NCI-H2196 (cell line): ENCODE measurements around the gene HILPDA.
"Not testable (repeated sequence)": the region's sequence is repeated elsewhere in the genome, so short reads cannot be mapped to it uniquely, and the experiment has no call there.

ENCODE experiments used
- DNase-seq: peaks from one replicate; lab custom pipeline; 2025; ENCODE audit not compliant: unreplicated experiment; lab: John Stamatoyannopoulos, UW

The HILPDA gene

GRCh38 chr7:128459394-128459878 lies 3.8 kb downstream of the HILPDA start:
- peak; percentile 26 for DNase-seq

GRCh38 chr7:128462460-128462859 lies 6.8 kb downstream of the HILPDA start:
- DNase-seq: no peak

- DNase-seq: not testable (repeated sequence)
These were observed 7.7 kb downstream of the HILPDA start for GRCh38 chr7:128463345-128463744.

- not testable (repeated sequence) for DNase-seq
These were observed 8.3 kb downstream of the HILPDA start for GRCh38 chr7:128463933-128464332.

GRCh38 chr7:128466871-128467270 lies 11.2 kb downstream of the HILPDA start:
- DNase-seq: not testable (repeated sequence)

- DNase-seq: peak; percentile 95
These were observed 21.0 kb downstream of the HILPDA start, which contains the start of gene METTL2B for GRCh38 chr7:128476402-128477335. METTL2B (plus strand) TSS chr7:128476748; CDS start chr7:128476766, 18 bp downstream.

GRCh38 chr7:128477336-128477690 lies 21.6 kb downstream of the HILPDA start:
- not testable (repeated sequence) for DNase-seq

GRCh38 chr7:128479082-128479481 lies 23.4 kb downstream of the HILPDA start:
- not testable (repeated sequence) for DNase-seq

- DNase-seq: not testable (repeated sequence)
These were observed 32.5 kb downstream of the HILPDA start for GRCh38 chr7:128488134-128488533.

- DNase-seq: no peak
These were observed 41.7 kb downstream of the HILPDA start for GRCh38 chr7:128497405-128497804.

GRCh38 chr7:128505416-128505815 lies 49.7 kb downstream of the HILPDA start:
- DNase-seq: not testable (repeated sequence)

GRCh38 chr7:128506819-128507218 lies 51.1 kb downstream of the HILPDA start:
- not testable (repeated sequence) for DNase-seq

- DNase-seq: not testable (repeated sequence)
These were observed 51.8 kb downstream of the HILPDA start for GRCh38 chr7:128507321-128507993.
